ENCODE data around the gene PRG2.
"Not testable (repeated sequence)": the region's sequence is repeated elsewhere in the genome, so short reads cannot be mapped to it uniquely, and the experiment has no call there.

The PRG2 gene

GRCh38 chr11:57364851-57365660, 25.4 kb downstream of the PRG2 start:
- no peak for FAIRE-seq

- no peak for FAIRE-seq
These were observed 27.0 kb downstream of the PRG2 start for GRCh38 chr11:57363131-57364080.

GRCh38 chr11:57361926-57362325, 28.5 kb downstream of the PRG2 start:
- no peak for FAIRE-seq

GRCh38 chr11:57361420-57361819, 29.0 kb downstream of the PRG2 start:
- FAIRE-seq: not testable (repeated sequence)

- no peak for FAIRE-seq
These were observed 29.5 kb downstream of the PRG2 start for GRCh38 chr11:57360991-57361390.

GRCh38 chr11:57359896-57360690, 30.4 kb downstream of the PRG2 start:
- FAIRE-seq: no peak

GRCh38 chr11:57359396-57359795, 31.1 kb downstream of the PRG2 start:
- FAIRE-seq: no peak

- no peak for FAIRE-seq
These were observed 31.5 kb downstream of the PRG2 start for GRCh38 chr11:57358991-57359390.

- FAIRE-seq: no peak
These were observed 31.9 kb downstream of the PRG2 start for GRCh38 chr11:57358543-57358961.

GRCh38 chr11:57357856-57358255, 32.6 kb downstream of the PRG2 start:
- FAIRE-seq: no peak

- FAIRE-seq: no peak
These were observed 33.1 kb downstream of the PRG2 start for GRCh38 chr11:57357310-57357709.

GRCh38 chr11:57356268-57356667, 34.2 kb downstream of the PRG2 start:
- FAIRE-seq: no peak

- no peak for FAIRE-seq
These were observed 35.8 kb downstream of the PRG2 start for GRCh38 chr11:57354699-57355098.

GRCh38 chr11:57353852-57354251, 36.6 kb downstream of the PRG2 start:
- no peak for FAIRE-seq

- FAIRE-seq: no peak
These were observed 37.0 kb downstream of the PRG2 start for GRCh38 chr11:57353446-57353845.

GRCh38 chr11:57353036-57353435, 37.4 kb downstream of the PRG2 start:
- FAIRE-seq: no peak

GRCh38 chr11:57349491-57350274, 40.8 kb downstream of the PRG2 start:
- no peak for FAIRE-seq

GRCh38 chr11:57348636-57349313, 41.7 kb downstream of the PRG2 start:
- FAIRE-seq: no peak

- no peak for FAIRE-seq
These were observed 42.4 kb downstream of the PRG2 start for GRCh38 chr11:57348052-57348451.

- FAIRE-seq: no peak
These were observed 43.1 kb downstream of the PRG2 start for GRCh38 chr11:57347336-57347735.

GRCh38 chr11:57345555-57346211, 44.8 kb downstream of the PRG2 start:
- no peak for FAIRE-seq

Measured in G401.6 (cell line).